Measurements from ENCODE around the gene EIF4E3.

DNA sequence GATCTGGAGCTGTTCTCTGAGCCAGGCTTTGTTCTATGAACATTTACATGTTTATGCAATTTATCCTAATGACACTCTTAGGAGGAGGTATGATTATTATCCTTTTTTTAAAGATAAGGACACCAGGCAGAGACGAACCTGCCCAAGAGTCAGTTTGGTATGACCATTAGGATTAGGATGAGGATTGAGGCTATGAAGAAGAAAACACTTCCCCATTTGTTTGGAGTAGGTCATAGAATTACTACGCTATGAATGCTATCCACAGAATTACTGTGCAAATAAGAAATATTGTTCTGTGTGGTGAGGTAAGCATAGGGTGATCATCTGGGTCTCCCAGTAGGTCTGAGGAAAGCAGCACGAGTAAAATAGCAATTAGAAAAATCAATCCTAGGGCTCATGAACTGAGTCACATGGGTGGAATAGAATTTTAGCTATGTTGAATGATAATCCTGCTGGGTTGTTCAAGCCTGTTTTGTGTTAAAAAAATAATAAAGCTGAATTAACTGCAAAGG, 23.9 kb downstream of the EIF4E3 start:
- TF ChIP-seq HNF4A (CRISPR knock-in tag; IDR thresholded peaks at IDR 0.05) (no peak), MXI1 (IDR thresholded peaks at IDR 0.05; ENCODE audit: borderline replicate concordance, low read depth, low read length) (no peak), POLR2A (IDR thresholded peaks at IDR 0.05; ENCODE audit: insufficient read depth in 1 of 2, low read depth in 2 of 2, low read length in 2 of 2) (no peak), TBP (CRISPR knock-in tag; IDR thresholded peaks at IDR 0.05) (no peak), POLR2AphosphoS5 (IDR thresholded peaks at IDR 0.05; ENCODE audit: low read depth, low read length) (no peak), ZNF672 (CRISPR knock-in tag; IDR thresholded peaks at IDR 0.05) (no peak), ZBTB20 (CRISPR knock-in tag; IDR thresholded peaks at IDR 0.05; ENCODE audit: borderline replicate concordance, low read depth) (no peak), NR2C2 (CRISPR knock-in tag; IDR thresholded peaks at IDR 0.05; ENCODE audit: borderline replicate concordance) (no peak)
- TF ChIP-seq, protein P1, sequence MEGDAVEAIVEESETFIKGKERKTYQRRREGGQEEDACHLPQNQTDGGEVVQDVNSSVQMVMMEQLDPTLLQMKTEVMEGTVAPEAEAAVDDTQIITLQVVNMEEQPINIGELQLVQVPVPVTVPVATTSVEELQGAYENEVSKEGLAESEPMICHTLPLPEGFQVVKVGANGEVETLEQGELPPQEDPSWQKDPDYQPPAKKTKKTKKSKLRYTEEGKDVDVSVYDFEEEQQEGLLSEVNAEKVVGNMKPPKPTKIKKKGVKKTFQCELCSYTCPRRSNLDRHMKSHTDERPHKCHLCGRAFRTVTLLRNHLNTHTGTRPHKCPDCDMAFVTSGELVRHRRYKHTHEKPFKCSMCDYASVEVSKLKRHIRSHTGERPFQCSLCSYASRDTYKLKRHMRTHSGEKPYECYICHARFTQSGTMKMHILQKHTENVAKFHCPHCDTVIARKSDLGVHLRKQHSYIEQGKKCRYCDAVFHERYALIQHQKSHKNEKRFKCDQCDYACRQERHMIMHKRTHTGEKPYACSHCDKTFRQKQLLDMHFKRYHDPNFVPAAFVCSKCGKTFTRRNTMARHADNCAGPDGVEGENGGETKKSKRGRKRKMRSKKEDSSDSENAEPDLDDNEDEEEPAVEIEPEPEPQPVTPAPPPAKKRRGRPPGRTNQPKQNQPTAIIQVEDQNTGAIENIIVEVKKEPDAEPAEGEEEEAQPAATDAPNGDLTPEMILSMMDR (CRISPR knock-in tag; IDR thresholded peaks at IDR 0.05) = no peak
- TF ChIP-seq, protein P2, sequence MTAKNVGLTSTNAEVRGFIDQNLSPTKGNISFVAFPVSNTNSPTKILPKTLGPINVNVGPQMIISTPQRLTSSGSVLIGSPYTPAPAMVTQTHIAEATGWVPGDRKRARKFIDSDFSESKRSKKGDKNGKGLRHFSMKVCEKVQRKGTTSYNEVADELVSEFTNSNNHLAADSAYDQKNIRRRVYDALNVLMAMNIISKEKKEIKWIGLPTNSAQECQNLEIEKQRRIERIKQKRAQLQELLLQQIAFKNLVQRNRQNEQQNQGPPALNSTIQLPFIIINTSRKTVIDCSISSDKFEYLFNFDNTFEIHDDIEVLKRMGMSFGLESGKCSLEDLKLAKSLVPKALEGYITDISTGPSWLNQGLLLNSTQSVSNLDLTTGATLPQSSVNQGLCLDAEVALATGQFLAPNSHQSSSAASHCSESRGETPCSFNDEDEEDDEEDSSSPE (CRISPR knock-in tag; IDR thresholded peaks at IDR 0.05) = no peak
- TF ChIP-seq, protein P3, sequence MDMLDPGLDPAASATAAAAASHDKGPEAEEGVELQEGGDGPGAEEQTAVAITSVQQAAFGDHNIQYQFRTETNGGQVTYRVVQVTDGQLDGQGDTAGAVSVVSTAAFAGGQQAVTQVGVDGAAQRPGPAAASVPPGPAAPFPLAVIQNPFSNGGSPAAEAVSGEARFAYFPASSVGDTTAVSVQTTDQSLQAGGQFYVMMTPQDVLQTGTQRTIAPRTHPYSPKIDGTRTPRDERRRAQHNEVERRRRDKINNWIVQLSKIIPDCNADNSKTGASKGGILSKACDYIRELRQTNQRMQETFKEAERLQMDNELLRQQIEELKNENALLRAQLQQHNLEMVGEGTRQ (IDR thresholded peaks at IDR 0.05; ENCODE audit: low read depth, low read length) = no peak
- TF ChIP-seq, protein P3 (CRISPR knock-in tag; IDR thresholded peaks at IDR 0.05; ENCODE audit: borderline replicate concordance) = no peak

All from HepG2 (cell line).